HT-29 (cell line): Measurements from ENCODE around the gene NFATC3. TPM values are rescaled to one million over a fixed set of nuclear protein-coding genes. Genes with fewer than 3 reads are reported as not detected.

Experiments used
- DNase-seq: peaks from one replicate; pipeline ENCODE4 v3.0.0-alpha.2; 2015; ENCODE audit warnings: low spot score
- total RNA-seq: library from RNA; depleted of rRNA; stranded (reverse); fragments of >200 nt; shearing (Covaris generic); gene quantifications from 2 replicates; pipeline ENCODE4 v1.2.3, GENCODE V29; 2014; rRNA removed

The NFATC3 gene
- total RNA-seq: 20.4 and 20.8 TPM in 2 replicates

GRCh38 chr16:68085259-68086071 is at the start of gene NFATC3:
Gene NFATC3, plus strand, starts transcription at chr16:68085370. Its CDS starts 312 bp downstream, at chr16:68085682.
- peak; percentile 94 for DNase-seq

- no peak for DNase-seq
Observed at GRCh38 chr16:68037841-68038597, 47.2 kb upstream of the NFATC3 start.

GRCh38 chr16:68040506-68041288 is 44.5 kb upstream of the NFATC3 start:
- DNase-seq: peak; percentile 88

GRCh38 chr16:68041783-68042182 is 43.4 kb upstream of the NFATC3 start:
- no peak for DNase-seq

- DNase-seq: no peak
Observed at GRCh38 chr16:68046106-68046505, 39.1 kb upstream of the NFATC3 start.

- DNase-seq: no peak
Observed at GRCh38 chr16:68047987-68048386, 37.2 kb upstream of the NFATC3 start.

GRCh38 chr16:68049449-68049848 is 35.7 kb upstream of the NFATC3 start:
- DNase-seq: no peak

GRCh38 chr16:68055395-68055794 is 29.8 kb upstream of the NFATC3 start:
- no peak for DNase-seq

- DNase-seq: no peak
Observed at GRCh38 chr16:68059804-68060203, 25.4 kb upstream of the NFATC3 start.

GRCh38 chr16:68061396-68061795 is 23.8 kb upstream of the NFATC3 start:
- no peak for DNase-seq

GRCh38 chr16:68062910-68063393 is 22.2 kb upstream of the NFATC3 start:
- DNase-seq: no peak

GRCh38 chr16:68064791-68065365 is 20.3 kb upstream of the NFATC3 start:
- DNase-seq: peak; percentile 80

- no peak for DNase-seq
Observed at GRCh38 chr16:68065716-68066305, 19.4 kb upstream of the NFATC3 start.

GRCh38 chr16:68066763-68067162 is 18.4 kb upstream of the NFATC3 start:
- no peak for DNase-seq

- DNase-seq: no peak
Observed at GRCh38 chr16:68068926-68069325, 16.2 kb upstream of the NFATC3 start.

- no peak for DNase-seq
Observed at GRCh38 chr16:68069511-68070248, 15.5 kb upstream of the NFATC3 start.

GRCh38 chr16:68070249-68070730 is 14.9 kb upstream of the NFATC3 start:
- DNase-seq: no peak

- DNase-seq: no peak
Observed at GRCh38 chr16:68070806-68071517, 14.2 kb upstream of the NFATC3 start.

- DNase-seq: no peak
Observed at GRCh38 chr16:68071518-68071901, 13.7 kb upstream of the NFATC3 start.
